ENCODE data around the gene MRAP2. TPM values are rescaled to one million over a fixed set of nuclear protein-coding genes. Genes with fewer than 3 reads are reported as not detected.
A peak's percentile ranks its signal among the peaks of the same experiment; 100 is the strongest.
"Not testable (repeated sequence)": the region's sequence is repeated elsewhere in the genome, so short reads cannot be mapped to it uniquely, and the experiment has no call there.

The MRAP2 gene
- total RNA-seq, 2 donors from 2014 or later = 7.3 to 14.6 TPM

DNA sequence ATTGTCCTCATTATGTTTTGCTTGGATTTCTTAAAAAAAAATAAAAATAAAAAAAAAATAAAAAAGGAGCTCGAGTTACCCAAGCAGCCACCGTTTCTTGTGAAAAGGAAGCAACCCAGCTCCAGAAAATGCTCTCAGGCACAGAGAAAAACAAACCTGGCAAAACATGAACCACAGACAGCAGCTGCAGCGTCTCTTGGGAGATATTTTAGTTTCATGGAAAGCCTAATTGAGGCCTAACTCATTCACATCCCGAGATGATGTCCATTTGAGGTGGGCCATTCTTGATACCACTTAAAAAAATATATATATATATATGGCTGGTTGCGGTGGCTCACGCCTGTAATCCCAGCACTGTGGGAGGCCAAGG lies 13.7 kb upstream of the MRAP2 start:
- no peak overlapping the region for H3K4me3 ChIP-seq
- H3K9me3 ChIP-seq = no peaks in the 10 kb centered on the region
- TF ChIP-seq, protein P1, sequence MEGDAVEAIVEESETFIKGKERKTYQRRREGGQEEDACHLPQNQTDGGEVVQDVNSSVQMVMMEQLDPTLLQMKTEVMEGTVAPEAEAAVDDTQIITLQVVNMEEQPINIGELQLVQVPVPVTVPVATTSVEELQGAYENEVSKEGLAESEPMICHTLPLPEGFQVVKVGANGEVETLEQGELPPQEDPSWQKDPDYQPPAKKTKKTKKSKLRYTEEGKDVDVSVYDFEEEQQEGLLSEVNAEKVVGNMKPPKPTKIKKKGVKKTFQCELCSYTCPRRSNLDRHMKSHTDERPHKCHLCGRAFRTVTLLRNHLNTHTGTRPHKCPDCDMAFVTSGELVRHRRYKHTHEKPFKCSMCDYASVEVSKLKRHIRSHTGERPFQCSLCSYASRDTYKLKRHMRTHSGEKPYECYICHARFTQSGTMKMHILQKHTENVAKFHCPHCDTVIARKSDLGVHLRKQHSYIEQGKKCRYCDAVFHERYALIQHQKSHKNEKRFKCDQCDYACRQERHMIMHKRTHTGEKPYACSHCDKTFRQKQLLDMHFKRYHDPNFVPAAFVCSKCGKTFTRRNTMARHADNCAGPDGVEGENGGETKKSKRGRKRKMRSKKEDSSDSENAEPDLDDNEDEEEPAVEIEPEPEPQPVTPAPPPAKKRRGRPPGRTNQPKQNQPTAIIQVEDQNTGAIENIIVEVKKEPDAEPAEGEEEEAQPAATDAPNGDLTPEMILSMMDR (IDR thresholded peaks at IDR 0.05) = no peak
- no peak for DNase-seq
- no peak overlapping the region for H3K9ac ChIP-seq (ENCODE audit: low read depth in 2 of 2, low read length in 2 of 2)
- no peaks in the 10 kb centered on the region for H3K4me1 ChIP-seq
- intact Hi-C loops (cut with DNase I) = no loop called here
- no peak overlapping the region for H3K27ac ChIP-seq
- H3K27me3 ChIP-seq = no peaks in the 10 kb centered on the region
- H3K36me3 ChIP-seq = no peaks in the 10 kb centered on the region

DNA sequence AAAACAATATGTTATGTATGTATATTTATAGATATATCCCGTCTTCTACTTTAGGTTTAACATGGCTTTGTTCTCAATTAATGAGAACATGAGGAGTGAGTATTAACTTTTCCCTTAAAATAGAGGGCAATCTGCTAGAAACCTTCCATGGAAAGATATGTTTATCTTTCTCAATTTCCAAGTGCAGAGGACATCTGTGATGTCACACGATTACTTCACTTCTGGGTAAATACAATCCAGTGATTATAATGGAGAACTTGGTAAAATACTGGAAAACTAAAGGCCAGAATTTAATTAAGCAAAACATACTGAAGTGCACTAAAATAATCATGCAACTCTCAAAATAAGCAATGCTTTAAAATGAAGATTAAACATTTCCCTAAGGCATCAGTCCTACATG lies 11.9 kb upstream of the MRAP2 start:
- intact Hi-C loops (cut with DNase I) = no loop called here
- Histone ChIP-seq H3K27me3 (no peaks in the 10 kb centered on the region), H3K9me3 (no peaks in the 10 kb centered on the region), H3K4me1 (no peaks in the 10 kb centered on the region), H3K36me3 (no peaks in the 10 kb centered on the region), H3K27ac (no peak overlapping the region), H3K4me3 (no peak overlapping the region), H3K9ac (ENCODE audit: low read depth in 2 of 2, low read length in 2 of 2) (no peak overlapping the region)
- no peak for DNase-seq
- TF ChIP-seq, protein P1 (IDR thresholded peaks at IDR 0.05) = no peak

DNA sequence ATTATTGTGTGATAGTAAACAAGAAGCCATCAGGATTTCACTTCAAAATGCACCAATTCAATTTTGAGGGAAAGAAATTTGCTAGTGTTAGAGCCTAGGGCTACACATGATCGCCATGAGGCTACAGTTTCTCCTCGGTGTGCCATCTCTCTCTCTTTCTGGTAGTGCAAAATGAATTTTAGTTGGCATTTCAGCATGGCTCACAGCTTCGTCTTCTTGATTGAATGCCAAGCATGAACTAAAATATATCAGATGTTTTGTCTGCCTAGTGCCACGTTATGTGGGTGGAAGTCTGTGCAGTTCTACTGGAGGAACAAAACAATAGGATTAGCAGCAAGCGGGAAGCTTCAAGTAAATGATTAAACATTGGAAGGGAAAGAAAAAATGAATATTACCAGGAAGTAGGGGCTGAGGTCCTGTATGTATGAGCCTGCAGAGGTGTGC lies 6.8 kb upstream of the MRAP2 start:
- Histone ChIP-seq H3K4me1 (no peaks in the 10 kb centered on the region), H3K9me3 (no peaks in the 10 kb centered on the region), H3K36me3 (no peaks in the 10 kb centered on the region), H3K9ac (ENCODE audit: low read depth in 2 of 2, low read length in 2 of 2) (no peak overlapping the region), H3K27me3 (no peaks in the 10 kb centered on the region), H3K27ac (peak overlapping the region; percentile 80), H3K4me3 (no peak overlapping the region)
- intact Hi-C loops (cut with DNase I) = no loop called here
- peak; percentile 29 for DNase-seq
- TF ChIP-seq, protein P1 (IDR thresholded peaks at IDR 0.05) = no peak

DNA sequence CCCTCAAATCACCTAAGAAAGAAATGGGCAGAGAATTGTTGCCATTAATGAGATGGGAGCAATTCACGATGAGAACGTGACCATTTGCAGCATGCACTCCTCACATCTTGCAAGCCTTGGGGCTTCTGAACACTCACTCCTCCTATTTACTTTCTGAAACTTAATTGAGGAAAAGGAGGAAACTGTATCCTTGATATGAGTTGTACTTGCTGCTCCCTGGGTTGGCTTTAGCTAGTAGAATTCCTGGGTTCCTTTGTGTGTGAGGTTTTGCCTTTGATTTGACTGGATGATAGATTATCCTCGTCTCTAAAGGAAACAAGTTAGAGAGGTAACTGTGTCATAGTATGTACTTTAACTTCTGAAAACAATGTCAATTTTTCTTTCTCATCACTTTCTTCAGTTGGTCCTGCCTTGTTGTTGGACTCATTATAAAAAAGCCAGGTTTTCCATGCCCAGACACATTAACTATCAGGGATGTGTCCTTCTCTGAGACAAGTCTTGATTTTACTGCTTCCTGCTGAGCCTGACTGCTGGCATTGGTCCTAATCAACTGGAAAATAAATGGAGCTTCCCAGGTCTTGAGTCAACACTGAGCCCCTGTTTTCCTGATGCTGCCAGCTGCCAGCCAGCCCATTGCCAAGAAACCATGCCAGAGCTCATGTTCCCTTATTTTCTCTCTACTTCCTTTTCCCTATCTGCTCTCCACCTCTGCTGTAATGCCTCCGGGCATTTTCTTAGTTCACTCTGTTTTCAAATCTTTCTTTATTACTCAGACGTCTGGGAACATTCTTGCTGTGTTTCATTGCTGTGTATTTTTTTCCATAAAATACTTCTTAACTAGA lies 6.0 kb upstream of the MRAP2 start:
- Histone ChIP-seq H3K27ac (peak overlapping the region; percentile 80), H3K27me3 (no peaks in the 10 kb centered on the region), H3K9me3 (no peaks in the 10 kb centered on the region), H3K4me3 (no peak overlapping the region), H3K4me1 (no peaks in the 10 kb centered on the region), H3K36me3 (no peaks in the 10 kb centered on the region), H3K9ac (ENCODE audit: low read depth in 2 of 2, low read length in 2 of 2) (no peak overlapping the region)
- TF ChIP-seq, protein P1 (IDR thresholded peaks at IDR 0.05) = no peak
- intact Hi-C loops (cut with DNase I) = no loop called here
- peak; percentile 68 for DNase-seq

DNA sequence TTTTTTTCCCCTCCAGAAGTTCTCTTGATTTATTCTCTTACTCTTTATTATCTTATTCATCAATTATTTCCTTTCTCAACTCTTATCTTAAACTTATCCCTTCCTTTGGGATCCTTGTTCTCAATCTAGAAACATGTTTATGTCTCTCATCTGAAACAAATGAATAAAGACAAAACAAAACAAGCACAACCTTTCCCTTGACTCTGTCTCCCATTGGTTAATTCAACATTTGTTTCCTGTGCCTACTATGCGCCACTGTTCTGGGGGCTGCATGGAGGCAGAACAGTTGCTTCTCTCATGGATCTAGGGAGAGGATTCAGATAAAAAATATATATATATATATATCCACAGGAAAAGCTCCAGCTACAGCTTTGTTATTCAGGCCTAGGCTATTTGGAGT lies 5.2 kb upstream of the MRAP2 start:
- H3K9me3 ChIP-seq = no peaks in the 10 kb centered on the region
- no peak overlapping the region for H3K9ac ChIP-seq (ENCODE audit: low read depth in 2 of 2, low read length in 2 of 2)
- H3K4me1 ChIP-seq = no peaks in the 10 kb centered on the region
- TF ChIP-seq, protein P1 (IDR thresholded peaks at IDR 0.05) = no peak
- H3K27ac ChIP-seq = peak overlapping the region; percentile 80
- H3K4me3 ChIP-seq = no peak overlapping the region
- H3K27me3 ChIP-seq = no peaks in the 10 kb centered on the region
- DNase-seq = no peak
- no peaks in the 10 kb centered on the region for H3K36me3 ChIP-seq
- intact Hi-C loops (cut with DNase I) = no loop called here

DNA sequence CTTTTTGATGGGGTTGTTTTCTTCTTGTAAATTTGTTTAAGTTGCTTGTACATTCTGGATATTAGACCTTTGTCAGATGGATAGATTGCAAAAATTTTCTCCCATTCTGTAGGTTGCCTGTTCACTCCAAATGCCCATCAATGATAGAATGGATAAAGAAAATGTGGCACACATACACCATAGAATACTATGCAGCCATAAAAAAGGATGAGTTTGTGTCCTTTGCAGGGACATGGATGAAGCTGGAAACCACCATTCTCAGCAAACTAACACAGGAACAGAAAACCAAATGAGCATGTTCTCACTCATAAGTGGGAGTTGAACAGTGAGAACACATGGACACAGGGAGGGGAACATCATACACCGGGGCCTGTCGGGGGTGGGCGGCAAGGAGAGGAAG lies 1.6 kb upstream of the MRAP2 start:
- DNase-seq; H3K36me3 ChIP-seq; H3K4me1 ChIP-seq; H3K4me3 ChIP-seq; H3K9ac ChIP-seq (ENCODE audit: low read depth in 2 of 2, low read length in 2 of 2); intact Hi-C loops (cut with DNase I); H3K27ac ChIP-seq; H3K27me3 ChIP-seq; H3K9me3 ChIP-seq: not testable (repeated sequence)
